ENCODE measurements around the gene PLXND1. TPM values are rescaled to one million over a fixed set of nuclear protein-coding genes. Genes with fewer than 3 reads are reported as not detected.
"Not testable (repeated sequence)": the region's sequence is repeated elsewhere in the genome, so short reads cannot be mapped to it uniquely, and the experiment has no call there.

Gene PLXND1
- total RNA-seq, 2 donors from 2014 or later: 2.8 to 4.8 TPM

DNA sequence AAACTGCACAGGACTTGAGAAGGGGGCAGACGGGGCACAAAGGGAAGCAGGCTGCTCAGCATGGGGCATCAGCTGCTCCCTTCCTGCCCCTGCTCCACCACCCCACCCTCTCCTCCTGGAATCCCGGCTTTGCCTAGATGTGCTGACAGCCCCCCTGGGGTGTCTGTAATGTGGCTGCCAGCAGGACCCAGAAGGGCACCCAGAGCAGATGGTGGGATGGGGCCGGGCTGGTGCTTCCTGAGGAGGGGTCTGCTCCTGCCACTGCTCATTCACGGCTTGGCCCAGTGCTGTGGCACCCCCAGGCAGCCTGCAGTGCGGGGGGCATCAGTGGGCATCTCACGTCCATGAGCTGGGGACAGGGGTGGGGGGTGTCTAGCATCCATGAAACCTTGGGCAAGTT lies 53.3 kb downstream of the PLXND1 start:
- Mint-ChIP-seq H3K4me1 (ENCODE audit: low read depth in 2 of 2) (peaks cover 22 to 29% of the 10 kb centered on the region in 2 donors), H3K4me3 (peak overlapping the region; percentile 9)

GRCh38 chr3:129552287-129553050 lies 54.0 kb downstream of the PLXND1 start:
- Mint-ChIP-seq H3K36me3 (no peaks in the 10 kb centered on the region), H3K4me1 (ENCODE audit: low read depth in 2 of 2) (peaks cover 15 to 22% of the 10 kb centered on the region in 2 donors), H3K9me3 (no peaks in the 10 kb centered on the region), H3K4me3 (no peak overlapping the region), H3K27ac (no peak overlapping the region), H3K27me3 (peaks cover 0 to 8% of the 10 kb centered on the region in 2 donors)
- no peak for DNase-seq (ENCODE audit: low spot score)
- ATAC-seq: no peak

More for the DNA sequence above, 53.3 kb downstream of the PLXND1 start:
- no peaks in the 10 kb centered on the region for H3K36me3 Mint-ChIP-seq
- no peak overlapping the region for H3K27ac Mint-ChIP-seq
- DNase-seq (ENCODE audit: low spot score) (no peak), ATAC-seq (no peak)
- H3K27me3 Mint-ChIP-seq: peaks cover 0 to 8% of the 10 kb centered on the region in 2 donors
- no peaks in the 10 kb centered on the region for H3K9me3 Mint-ChIP-seq

GRCh38 chr3:129549805-129550204 lies 56.7 kb downstream of the PLXND1 start:
- H3K36me3 Mint-ChIP-seq: no peaks in the 10 kb centered on the region
- DNase-seq (ENCODE audit: low spot score) (no peak), ATAC-seq (no peak)
- no peak overlapping the region for H3K4me3 Mint-ChIP-seq
- no peak overlapping the region for H3K27ac Mint-ChIP-seq
- peaks cover 15 to 21% of the 10 kb centered on the region in 2 donors for H3K4me1 Mint-ChIP-seq (ENCODE audit: low read depth in 2 of 2)
- H3K27me3 Mint-ChIP-seq: peaks cover 0 to 8% of the 10 kb centered on the region in 2 donors
- H3K9me3 Mint-ChIP-seq: no peaks in the 10 kb centered on the region

GRCh38 chr3:129549006-129549800 lies 57.3 kb downstream of the PLXND1 start:
- Mint-ChIP-seq H3K4me1 (ENCODE audit: low read depth in 2 of 2) (peaks cover 10 to 16% of the 10 kb centered on the region in 2 donors), H3K36me3 (no peaks in the 10 kb centered on the region), H3K27me3 (peaks cover 0 to 8% of the 10 kb centered on the region in 2 donors), H3K4me3 (no peak overlapping the region), H3K9me3 (no peaks in the 10 kb centered on the region), H3K27ac (no peak overlapping the region)
- ATAC-seq (no peak), DNase-seq (ENCODE audit: low spot score) (no peak)

DNA sequence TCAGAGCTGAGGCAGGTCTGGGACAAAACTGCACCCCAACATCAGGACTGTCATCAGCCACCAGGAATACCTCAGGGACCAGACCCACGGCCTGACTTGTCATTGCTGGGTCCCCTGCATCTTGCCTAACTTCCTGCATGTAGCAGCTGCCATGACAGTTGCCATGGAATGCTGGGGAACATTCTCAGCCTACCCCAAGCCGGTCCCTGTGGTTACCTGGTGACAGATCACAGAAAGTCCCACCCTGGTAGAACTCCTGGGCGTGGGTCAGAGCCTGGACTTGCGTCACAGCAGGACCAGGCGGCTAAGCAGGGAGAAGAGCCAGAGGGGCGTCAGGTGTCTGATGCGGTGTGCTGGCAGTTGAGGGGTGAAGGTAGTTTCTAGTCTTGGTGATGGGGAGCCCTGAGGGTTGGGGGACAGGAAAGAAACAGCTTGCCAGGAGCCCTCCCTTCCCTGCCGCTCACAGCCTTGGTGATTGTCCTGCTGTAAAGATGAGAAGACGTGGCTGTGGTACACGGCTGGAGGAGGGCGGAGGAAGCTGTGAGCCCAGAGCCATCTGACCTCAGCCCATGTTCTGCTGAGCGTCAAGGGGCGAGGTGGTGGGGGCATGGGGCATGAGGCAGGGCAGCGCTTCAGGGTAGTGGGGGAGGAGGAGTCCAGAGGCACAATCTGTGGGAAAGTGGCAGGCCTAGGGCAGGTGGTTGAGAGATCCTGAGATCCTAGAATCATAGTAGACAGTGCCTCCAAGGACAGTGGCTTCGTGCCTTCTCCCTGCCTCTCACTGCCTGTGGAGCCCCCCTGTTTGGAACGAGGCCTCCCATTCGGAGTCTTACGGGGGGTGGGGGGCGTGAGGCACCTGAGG lies 58.1 kb downstream of the PLXND1 start:
- Mint-ChIP-seq H3K36me3 (no peaks in the 10 kb centered on the region), H3K9me3 (no peaks in the 10 kb centered on the region), H3K4me3 (no peak overlapping the region), H3K27me3 (peaks cover 0 to 8% of the 10 kb centered on the region in 2 donors), H3K27ac (no peak overlapping the region), H3K4me1 (ENCODE audit: low read depth in 2 of 2) (peaks cover 9 to 11% of the 10 kb centered on the region in 2 donors)
- ATAC-seq (no peak), DNase-seq (ENCODE audit: low spot score) (no peak)

DNA sequence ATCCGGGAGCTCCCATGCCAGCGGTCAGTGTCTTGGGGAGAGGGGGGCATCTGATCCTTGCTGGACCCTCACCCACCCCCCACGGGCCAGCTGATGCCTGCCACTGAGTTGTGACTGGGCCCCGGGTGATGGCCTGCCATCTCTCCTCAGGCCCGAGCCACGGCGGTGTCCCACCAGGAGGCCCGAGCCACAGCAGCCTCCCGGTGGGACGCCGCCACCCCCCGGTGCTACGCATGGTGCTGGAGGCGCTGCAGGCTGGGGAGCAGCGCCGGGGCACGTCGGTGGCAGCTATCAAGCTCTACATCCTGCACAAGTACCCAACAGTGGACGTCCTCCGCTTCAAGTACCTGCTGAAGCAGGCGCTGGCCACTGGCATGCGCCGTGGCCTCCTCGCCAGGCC lies 59.2 kb downstream of the PLXND1 start:
- H3K9me3 Mint-ChIP-seq: no peaks in the 10 kb centered on the region
- H3K4me3 Mint-ChIP-seq: no peak overlapping the region
- no peaks in the 10 kb centered on the region for H3K36me3 Mint-ChIP-seq
- no peak overlapping the region for H3K27ac Mint-ChIP-seq
- no peak for DNase-seq (ENCODE audit: low spot score)
- peaks cover 0 to 3% of the 10 kb centered on the region in 2 donors for H3K27me3 Mint-ChIP-seq
- ATAC-seq: peak in 1 of 2 donors; percentile 7
- H3K4me1 Mint-ChIP-seq (ENCODE audit: low read depth in 2 of 2): peaks cover 4 to 5% of the 10 kb centered on the region in 2 donors

- H3K27me3 Mint-ChIP-seq; ATAC-seq; H3K36me3 Mint-ChIP-seq; H3K9me3 Mint-ChIP-seq; DNase-seq (ENCODE audit: low spot score); H3K4me3 Mint-ChIP-seq; H3K4me1 Mint-ChIP-seq (ENCODE audit: low read depth in 2 of 2); H3K27ac Mint-ChIP-seq: not testable (repeated sequence)
Measured at GRCh38 chr3:129545951-129546350, 60.5 kb downstream of the PLXND1 start.

GRCh38 chr3:129543999-129544398 lies 62.5 kb downstream of the PLXND1 start:
- no peak overlapping the region for H3K4me3 Mint-ChIP-seq
- no peak for DNase-seq (ENCODE audit: low spot score)
- H3K9me3 Mint-ChIP-seq: no peaks in the 10 kb centered on the region
- H3K27me3 Mint-ChIP-seq: no peaks in the 10 kb centered on the region
- no peaks in the 10 kb centered on the region for H3K4me1 Mint-ChIP-seq (ENCODE audit: low read depth in 2 of 2)
- no peak overlapping the region for H3K27ac Mint-ChIP-seq
- no peak for ATAC-seq
- H3K36me3 Mint-ChIP-seq: no peaks in the 10 kb centered on the region

DNA sequence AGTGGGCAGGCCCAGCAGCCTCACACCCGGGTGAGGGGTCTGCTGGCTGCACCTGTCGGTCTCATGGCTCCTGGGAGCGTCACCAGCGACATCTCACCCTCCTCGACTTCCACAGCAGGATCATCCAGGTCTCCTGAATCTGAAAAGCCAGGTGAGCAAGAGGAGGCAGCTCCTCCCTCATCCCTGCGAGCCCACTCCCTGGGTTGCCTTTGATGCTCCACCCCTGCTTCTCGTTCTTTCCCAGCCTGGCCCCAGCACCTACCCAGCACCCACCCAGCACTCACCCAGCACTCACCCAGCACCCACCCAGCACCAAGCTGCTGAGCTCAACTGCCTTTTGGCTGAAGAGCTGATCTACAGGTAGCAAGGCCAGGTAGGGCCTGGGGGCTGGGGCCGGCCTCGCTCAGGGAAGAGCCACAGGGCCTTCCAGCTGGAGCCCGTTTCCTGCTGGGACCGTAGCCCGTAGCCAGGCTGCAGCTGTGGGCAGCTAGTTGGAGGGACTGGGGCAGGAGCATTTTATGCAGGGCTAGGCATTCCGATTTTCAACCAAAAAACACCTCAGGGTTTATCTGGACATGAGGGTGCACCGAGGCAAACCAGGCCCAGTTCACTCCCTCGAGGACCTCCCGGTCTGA lies 63.2 kb downstream of the PLXND1 start, which contains the start of gene H1-8:
Gene H1-8 (plus strand): TSS at position 20 of the 635 bp plus-strand sequence. CDS start 44 bp downstream, at position 64.
- ATAC-seq (no peak), DNase-seq (ENCODE audit: low spot score) (no peak)
- no peaks in the 10 kb centered on the region for H3K27me3 Mint-ChIP-seq
- no peaks in the 10 kb centered on the region for H3K4me1 Mint-ChIP-seq (ENCODE audit: low read depth in 2 of 2)
- no peak within 1 kb of the TSS for H3K27ac Mint-ChIP-seq
- H3K36me3 Mint-ChIP-seq: no peaks in the 10 kb centered on the region
- H3K4me3 Mint-ChIP-seq: no peak within 1 kb of the TSS
- no peaks in the 10 kb centered on the region for H3K9me3 Mint-ChIP-seq

- Mint-ChIP-seq H3K4me1 (ENCODE audit: low read depth in 2 of 2) (no peaks in the 10 kb centered on the region), H3K36me3 (no peaks in the 10 kb centered on the region), H3K27me3 (no peaks in the 10 kb centered on the region), H3K4me3 (no peak overlapping the region), H3K27ac (no peak overlapping the region), H3K9me3 (no peaks in the 10 kb centered on the region)
- peak in 1 of 2 donors; percentile 20 for ATAC-seq
- no peak for DNase-seq (ENCODE audit: low spot score)
Measured at GRCh38 chr3:129542747-129543146, 63.7 kb downstream of the PLXND1 start.

DNA sequence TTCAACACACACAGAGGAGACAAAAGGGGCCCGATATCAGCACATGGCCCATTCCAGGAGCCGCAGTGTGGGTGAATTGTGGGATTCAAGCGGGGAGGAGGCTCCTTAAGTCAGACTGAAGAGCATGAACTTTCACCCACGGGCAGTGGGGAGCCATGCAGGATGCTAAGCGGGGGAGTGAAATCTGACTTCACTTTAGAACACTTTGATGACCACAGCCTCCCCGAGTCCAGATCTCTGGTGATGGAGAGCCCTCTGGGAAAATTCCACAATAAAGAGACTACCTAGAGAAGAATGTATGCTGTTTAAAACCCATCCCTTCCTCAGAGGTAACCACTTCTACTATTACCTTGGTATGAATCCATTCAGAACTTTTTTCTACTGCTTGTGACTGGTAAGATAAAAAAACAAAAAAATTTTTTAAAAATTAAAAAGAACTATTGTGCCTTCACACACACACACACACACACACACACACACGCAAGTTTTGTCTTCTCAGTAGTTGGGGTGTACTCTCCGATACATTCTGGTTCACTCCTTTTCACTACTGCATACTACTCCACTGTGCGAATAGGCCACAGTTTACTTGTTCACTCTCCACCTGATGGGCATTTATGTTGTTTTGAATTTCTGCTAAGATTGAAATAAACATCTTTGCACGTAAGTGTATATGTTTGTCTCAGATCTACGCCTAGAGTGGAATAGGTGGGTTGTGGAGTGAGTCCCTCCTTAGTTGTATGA lies 65.5 kb downstream of the PLXND1 start:
- ATAC-seq (no peak), DNase-seq (ENCODE audit: low spot score) (no peak)
- H3K27me3 Mint-ChIP-seq: no peaks in the 10 kb centered on the region
- H3K27ac Mint-ChIP-seq: no peak overlapping the region
- no peaks in the 10 kb centered on the region for H3K36me3 Mint-ChIP-seq
- no peaks in the 10 kb centered on the region for H3K4me1 Mint-ChIP-seq (ENCODE audit: low read depth in 2 of 2)
- H3K4me3 Mint-ChIP-seq: no peak overlapping the region
- no peaks in the 10 kb centered on the region for H3K9me3 Mint-ChIP-seq

- no peak for DNase-seq (ENCODE audit: low spot score)
- Mint-ChIP-seq H3K9me3 (no peaks in the 10 kb centered on the region), H3K27ac (no peak overlapping the region), H3K4me3 (no peak overlapping the region), H3K4me1 (ENCODE audit: low read depth in 2 of 2) (no peaks in the 10 kb centered on the region), H3K36me3 (no peaks in the 10 kb centered on the region), H3K27me3 (no peaks in the 10 kb centered on the region)
- no peak for ATAC-seq
Measured at GRCh38 chr3:129539206-129539605, 67.3 kb downstream of the PLXND1 start.
